GM12878 (cell line): ENCODE measurements around the gene LLCFC1. TPM values are rescaled to one million over a fixed set of nuclear protein-coding genes. Genes with fewer than 3 reads are reported as not detected.

Experiments
- ATAC-seq: fragments of 200-7000 bp; cut with Tn5 transposase; 3 replicates; pipeline ENCODE4 v1.9.1; 2020; ENCODE audit warnings: mild to moderate bottlenecking, moderate library complexity
- BruUV-seq: library from RNA; stranded (reverse); fragments of 400-500 nt; replicated peaks from 2 replicates; lab custom pipeline; 2021; lab: Mats Ljungman, UMichigan
- CTCF ChIA-PET: fragments of 300-600 bp; sonication (Branson Sonifier 250); formaldehyde crosslinking; extraction: SDS; loops from one replicate; lab custom pipeline; 2021; ENCODE audit warnings: inconsistent platforms; lab: Yijun Ruan, JAX
- POLR2A ChIA-PET: fragments of 350-600 bp; formaldehyde crosslinking; extraction: SDS; loops from one replicate; lab custom pipeline; 2021; ENCODE audit warnings: inconsistent platforms; lab: Charles Lee
- RAD21 ChIA-PET: fragments of 300-600 bp; sonication (Branson Sonifier 250); formaldehyde crosslinking; loops from one replicate; lab custom pipeline; 2023; ENCODE audit warnings: antibody characterized with exemption; ENCODE audit not compliant: unreplicated experiment; lab: Charles Lee
- SMC1A ChIA-PET: fragments of 300-600 bp; sonication (Branson Sonifier 250); formaldehyde crosslinking; loops from one replicate; lab custom pipeline; 2023; ENCODE audit not compliant: unreplicated experiment, uncharacterized antibody; lab: Charles Lee
- DNase-seq: peaks from one replicate; pipeline ENCODE4 v3.0.0-alpha.2; 2011; ENCODE audit warnings: low read depth, low spot score
- FAIRE-seq: peaks from 3 replicates; lab custom pipeline; 2011; peaks lifted over from hg19 to GRCh38; lab: Jason Lieb, UNC
- H2AFZ ChIP-seq: 2 replicates; pipeline ENCODE4 v1.6.0; 2011; ENCODE audit warnings: low read depth, low read length, control low read depth; ENCODE audit not compliant: control insufficient read depth
- H3K27ac ChIP-seq: 2 replicates; pipeline ENCODE4 v1.5.1; 2011; ENCODE audit warnings: control low read depth; ENCODE audit not compliant: control insufficient read depth, insufficient read depth
- H3K27me3 ChIP-seq, 2 experiments: replicated peaks in 1 of 2; 2 replicates each; pipeline versions ENCODE4 v1.6.0 to v1.6.1; 2011; ENCODE audit warnings: low read length in 1 of 2; ENCODE audit not compliant: control insufficient read depth in 2 of 2, insufficient read depth in 2 of 2
- H3K36me3 ChIP-seq, 2 experiments: 2 replicates each; pipeline ENCODE4 v1.5.1; 2011; ENCODE audit warnings: low read length in 1 of 2; ENCODE audit not compliant: control insufficient read depth in 2 of 2, insufficient read depth in 2 of 2
- H3K4me1 ChIP-seq: 2 replicates; pipeline ENCODE4 v1.6.1; 2011; ENCODE audit warnings: mild to moderate bottlenecking, low read length, moderate library complexity, mixed read lengths; ENCODE audit not compliant: control insufficient read depth, insufficient read depth
- H3K4me2 ChIP-seq: 2 replicates; pipeline ENCODE4 v1.6.0; 2011; ENCODE audit warnings: control low read depth; ENCODE audit not compliant: control insufficient read depth, insufficient read depth
- H3K4me3 ChIP-seq: fragments of 200-600 bp; sonication (generic); 2 replicates; pipeline ENCODE4 v1.5.1; 2016
- H3K79me2 ChIP-seq: 2 replicates; pipeline ENCODE4 v1.6.0; 2011; ENCODE audit warnings: low read length; ENCODE audit not compliant: control insufficient read depth, insufficient read depth
- H3K9ac ChIP-seq: 2 replicates; pipeline ENCODE4 v1.8.0; 2011; ENCODE audit warnings: low read length, control low read depth, mixed read lengths; ENCODE audit not compliant: control insufficient read depth, insufficient read depth
- H3K9me3 ChIP-seq: replicated peaks from 3 replicates; pipeline ENCODE4 v1.5.1; 2011; ENCODE audit warnings: mild to moderate bottlenecking, low read length; ENCODE audit not compliant: control insufficient read depth, insufficient read depth
- H4K20me1 ChIP-seq: 2 replicates; pipeline ENCODE4 v1.6.0; 2011; ENCODE audit not compliant: control insufficient read depth, insufficient read depth
- BCL11A ChIP-seq: IDR thresholded peaks from 2 replicates; pipeline ENCODE4 v1.6.1; 2011; ENCODE audit warnings: low read depth, low read length
- CHD4 ChIP-seq: fragments of 200-600 bp; sonication (generic); IDR thresholded peaks from 2 replicates; pipeline ENCODE4 v1.6.1; 2016; ENCODE audit warnings: mild to moderate bottlenecking
- KDM1A ChIP-seq: fragments of 200-600 bp; sonication (generic); IDR thresholded peaks from 2 replicates; pipeline ENCODE4 v1.6.1; 2016; ENCODE audit warnings: borderline replicate concordance
- MTA2 ChIP-seq: fragments of 450-650 bp; IDR thresholded peaks from 2 replicates; pipeline ENCODE4 v1.6.1; 2016; ENCODE audit warnings: low read depth, mild to moderate bottlenecking, moderate library complexity
- MTA3 ChIP-seq: IDR thresholded peaks from 2 replicates; pipeline ENCODE4 v1.6.1; 2012; ENCODE audit warnings: low read length, inconsistent platforms, borderline replicate concordance
- RFX5 ChIP-seq: IDR thresholded peaks from 2 replicates; pipeline ENCODE4 v1.6.1; 2011; ENCODE audit warnings: low read depth, low read length, improper control_type of control experiment
- SIX5 ChIP-seq: IDR thresholded peaks from 2 replicates; pipeline ENCODE4 v1.6.1; 2011; ENCODE audit warnings: mild to moderate bottlenecking, low read depth, low read length, moderate library complexity; ENCODE audit not compliant: severe bottlenecking
- SMAD5 ChIP-seq: IDR thresholded peaks from 2 replicates; pipeline ENCODE4 v1.6.1; 2016; ENCODE audit warnings: antibody characterized with exemption, low read depth
- SRF ChIP-seq, 2 experiments: IDR thresholded peaks; 2 replicates each; pipeline ENCODE4 v1.6.1; 2011; ENCODE audit warnings: low read depth in 2 of 2, low read length in 2 of 2, mild to moderate bottlenecking in 1 of 2, moderate library complexity in 1 of 2
- STAT1 ChIP-seq: fragments of 450-650 bp; conservative IDR thresholded peaks from 2 replicates; pipeline ENCODE4 v1.6.1; 2014; ENCODE audit warnings: antibody characterized with exemption, mild to moderate bottlenecking
- TARDBP ChIP-seq: IDR thresholded peaks from 2 replicates; pipeline ENCODE4 v1.6.1; 2016; ENCODE audit warnings: borderline replicate concordance
- TBL1XR1 ChIP-seq: IDR thresholded peaks from 2 replicates; pipeline ENCODE4 v1.6.1; 2012; ENCODE audit warnings: low read depth, low read length, improper control_type of control experiment
- USF2 ChIP-seq: IDR thresholded peaks from 2 replicates; pipeline ENCODE4 v1.6.1; 2011; ENCODE audit warnings: low read depth, low read length, improper control_type of control experiment, borderline replicate concordance
- ZNF622 ChIP-seq: fragments of 450-650 bp; IDR thresholded peaks from 2 replicates; pipeline ENCODE4 v1.6.1; 2017; ENCODE audit warnings: mild to moderate bottlenecking, inconsistent platforms
- WGBS: methylation state at CpG from one replicate; pipeline ENCODE4 v1.1.6; 2016; ENCODE audit warnings: low lambda C conversion rate; ENCODE audit not compliant: insufficient replicate concordance, insufficient coverage; ENCODE audit errors: missing lambda C conversion rate; 5-methylcytosine and 5-hydroxymethylcytosine counted together
- in situ Hi-C: fragments of 300-500 bp; cut with MboI; formaldehyde crosslinking; loops from 9 replicates; pipeline ENCODE4 v1.14.3; 2018; ENCODE audit warnings: mixed read lengths
- intact Hi-C: fragments of 100-400 bp; cut with micrococcal nuclease; formaldehyde crosslinking; loops from one replicate; pipeline ENCODE4 v1.14.2; 2022; ENCODE audit not compliant: unreplicated experiment
- polyA plus RNA-seq, 11 experiments: library from polyadenylated mRNA; depleted of rRNA in 4 of 11; unstranded in 6 of 11; stranded (reverse) in 5 of 11; fragments of >200 nt; fragmentation: Nextera tagmentation in 4 of 11; fragmentation: Illumina TruSeq in 1 of 11; extraction: Ambion mirVana in 4 of 11; extraction: Trizol in 1 of 11; gene quantifications; 1 replicate in 1 of 11; 2 replicates in 10 of 11; pipeline versions ENCODE4 v1.2.1 to v1.2.3, GENCODE V29; 2011 to 2016; ENCODE audit warnings: inconsistent platforms in 2 of 11, missing spikeins in 2 of 11, low read depth in 1 of 11
- total RNA-seq, 4 experiments: library from RNA; depleted of rRNA in 3 of 4; stranded (reverse); fragments of >200 nt in 3 of 4; fragmentation: Illumina TruSeq in 1 of 4; extraction: Trizol in 1 of 4; gene quantifications; 2 replicates each; pipeline versions ENCODE4 v1.2.1 to v1.2.3, GENCODE V29; 2013 to 2021
- TF ChIP-seq, protein P1 (sequence below): fragments of 450-650 bp; IDR thresholded peaks from 2 replicates; pipeline ENCODE4 v1.6.1; 2017; ENCODE audit warnings: mild to moderate bottlenecking, moderate library complexity
- TF ChIP-seq, protein P2 (sequence below): fragments of 450-650 bp; IDR thresholded peaks from 2 replicates; pipeline ENCODE4 v1.6.1; 2016; ENCODE audit warnings: mild to moderate bottlenecking

The LLCFC1 gene
- total and polyA plus RNA-seq, 10 of the 15 experiments (the other 5 are each of a cell fraction or from before 2014, with no cell fraction given) = not detected

DNA sequence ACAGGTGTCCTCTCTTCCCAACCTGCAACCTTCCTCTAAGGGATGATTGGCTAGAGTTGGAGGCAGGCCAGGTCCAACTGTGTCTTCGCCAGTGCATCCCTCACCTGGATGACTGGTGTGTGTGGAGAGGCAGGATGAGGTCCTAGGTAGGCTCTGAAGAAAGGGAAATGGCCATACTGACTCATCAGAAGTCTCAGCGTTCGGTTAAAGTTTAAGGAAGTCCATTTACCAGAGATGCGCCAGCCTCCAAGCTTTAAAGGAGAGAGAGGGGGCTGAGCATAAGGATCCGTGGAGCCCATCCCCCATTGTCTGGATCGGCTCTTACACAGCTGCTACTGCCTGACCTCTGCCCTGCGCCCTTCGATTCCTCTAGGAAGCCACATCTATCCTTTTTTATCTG, 18.4 kb downstream of the LLCFC1 start:
- intact Hi-C loops = no loop called here
- H3K79me2 ChIP-seq = no peaks in the 10 kb centered on the region
- H3K4me1 ChIP-seq = no peaks in the 10 kb centered on the region

DNA sequence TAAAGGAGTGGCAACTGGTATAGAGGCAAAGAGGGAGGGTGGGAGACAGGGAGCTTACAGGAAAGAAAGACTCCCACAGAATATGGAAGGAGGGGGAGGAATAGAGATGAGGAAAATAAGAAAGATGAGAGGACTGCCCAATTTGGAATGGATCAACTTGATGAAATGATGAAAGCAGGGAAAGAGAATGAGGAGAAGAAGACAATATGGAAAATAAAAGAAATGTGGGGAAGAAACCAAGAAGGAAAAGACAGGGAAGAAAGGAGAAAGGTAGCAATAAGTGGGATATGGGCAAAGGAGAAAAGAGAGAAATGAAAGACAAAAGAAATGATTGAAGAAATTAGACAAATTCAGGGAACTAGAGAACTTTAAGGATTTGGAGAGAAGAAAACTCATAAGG, 19.9 kb downstream of the LLCFC1 start:
- in situ Hi-C loops (no loop called here), intact Hi-C loops (no loop called here)
- no peak overlapping the region for H2AFZ ChIP-seq
- no peaks in the 10 kb centered on the region for H3K4me1 ChIP-seq
- no peak overlapping the region for H3K9ac ChIP-seq
- no peak for ATAC-seq
- DNase-seq = no peak
- no peaks in the 10 kb centered on the region; the same call in 2 of the 3 replicates for H3K9me3 ChIP-seq
- no peak overlapping the region for H3K4me2 ChIP-seq
- H3K27ac ChIP-seq = no peak overlapping the region
- ChIA-PET CTCF (interaction anchor here (2.1 kb wide), 1 partner anchor 19 kb away, joined by 5 read pairs; no protein-coding TSS in a partner anchor), RAD21 (no interaction called here), POLR2A (interaction anchor here (0.6 kb wide), 1 partner anchor 1410 kb away, joined by 3 read pairs; no protein-coding TSS in a partner anchor), SMC1A (no interaction called here)
- BruUV-seq = no TSS peak
- no peaks in the 10 kb centered on the region; a peak in 2 of 4 replicates for H3K27me3 ChIP-seq
- H3K36me3 ChIP-seq = no peaks in the 10 kb centered on the region
- H3K79me2 ChIP-seq = no peaks in the 10 kb centered on the region
- H3K4me3 ChIP-seq = no peak overlapping the region
- no peak for FAIRE-seq
- H4K20me1 ChIP-seq = no peaks in the 10 kb centered on the region
- no peak for TF ChIP-seq SMAD5
- TF ChIP-seq, protein P1, sequence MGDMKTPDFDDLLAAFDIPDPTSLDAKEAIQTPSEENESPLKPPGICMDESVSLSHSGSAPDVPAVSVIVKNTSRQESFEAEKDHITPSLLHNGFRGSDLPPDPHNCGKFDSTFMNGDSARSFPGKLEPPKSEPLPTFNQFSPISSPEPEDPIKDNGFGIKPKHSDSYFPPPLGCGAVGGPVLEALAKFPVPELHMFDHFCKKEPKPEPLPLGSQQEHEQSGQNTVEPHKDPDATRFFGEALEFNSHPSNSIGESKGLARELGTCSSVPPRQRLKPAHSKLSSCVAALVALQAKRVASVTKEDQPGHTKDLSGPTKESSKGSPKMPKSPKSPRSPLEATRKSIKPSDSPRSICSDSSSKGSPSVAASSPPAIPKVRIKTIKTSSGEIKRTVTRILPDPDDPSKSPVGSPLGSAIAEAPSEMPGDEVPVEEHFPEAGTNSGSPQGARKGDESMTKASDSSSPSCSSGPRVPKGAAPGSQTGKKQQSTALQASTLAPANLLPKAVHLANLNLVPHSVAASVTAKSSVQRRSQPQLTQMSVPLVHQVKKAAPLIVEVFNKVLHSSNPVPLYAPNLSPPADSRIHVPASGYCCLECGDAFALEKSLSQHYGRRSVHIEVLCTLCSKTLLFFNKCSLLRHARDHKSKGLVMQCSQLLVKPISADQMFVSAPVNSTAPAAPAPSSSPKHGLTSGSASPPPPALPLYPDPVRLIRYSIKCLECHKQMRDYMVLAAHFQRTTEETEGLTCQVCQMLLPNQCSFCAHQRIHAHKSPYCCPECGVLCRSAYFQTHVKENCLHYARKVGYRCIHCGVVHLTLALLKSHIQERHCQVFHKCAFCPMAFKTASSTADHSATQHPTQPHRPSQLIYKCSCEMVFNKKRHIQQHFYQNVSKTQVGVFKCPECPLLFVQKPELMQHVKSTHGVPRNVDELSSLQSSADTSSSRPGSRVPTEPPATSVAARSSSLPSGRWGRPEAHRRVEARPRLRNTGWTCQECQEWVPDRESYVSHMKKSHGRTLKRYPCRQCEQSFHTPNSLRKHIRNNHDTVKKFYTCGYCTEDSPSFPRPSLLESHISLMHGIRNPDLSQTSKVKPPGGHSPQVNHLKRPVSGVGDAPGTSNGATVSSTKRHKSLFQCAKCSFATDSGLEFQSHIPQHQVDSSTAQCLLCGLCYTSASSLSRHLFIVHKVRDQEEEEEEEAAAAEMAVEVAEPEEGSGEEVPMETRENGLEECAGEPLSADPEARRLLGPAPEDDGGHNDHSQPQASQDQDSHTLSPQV = no peak
- TF ChIP-seq, protein P2, sequence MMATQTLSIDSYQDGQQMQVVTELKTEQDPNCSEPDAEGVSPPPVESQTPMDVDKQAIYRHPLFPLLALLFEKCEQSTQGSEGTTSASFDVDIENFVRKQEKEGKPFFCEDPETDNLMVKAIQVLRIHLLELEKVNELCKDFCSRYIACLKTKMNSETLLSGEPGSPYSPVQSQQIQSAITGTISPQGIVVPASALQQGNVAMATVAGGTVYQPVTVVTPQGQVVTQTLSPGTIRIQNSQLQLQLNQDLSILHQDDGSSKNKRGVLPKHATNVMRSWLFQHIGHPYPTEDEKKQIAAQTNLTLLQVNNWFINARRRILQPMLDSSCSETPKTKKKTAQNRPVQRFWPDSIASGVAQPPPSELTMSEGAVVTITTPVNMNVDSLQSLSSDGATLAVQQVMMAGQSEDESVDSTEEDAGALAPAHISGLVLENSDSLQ = no peak

More for the DNA sequence above, 18.4 kb downstream of the LLCFC1 start:
- BruUV-seq = no TSS peak
- in situ Hi-C loops = no loop called here
- TF ChIP-seq RFX5 (no peak), KDM1A (no peak), SIX5 (no peak), STAT1 (no peak), ZNF622 (no peak), USF2 (no peak), TARDBP (no peak), BCL11A (no peak), TBL1XR1 (no peak), MTA3 (no peak), SRF (IDR thresholded peaks at IDR 0.05; ENCODE audit: low read depth in 2 of 2, low read length in 2 of 2) (no peak), MTA2 (no peak), CHD4 (no peak)
- H3K27me3 ChIP-seq = no peaks in the 10 kb centered on the region
- no peaks in the 10 kb centered on the region; the same call in 2 of the 3 replicates for H3K9me3 ChIP-seq
- no peak for DNase-seq
- CTCF ChIA-PET = interaction anchor here (1.4 to 2.1 kb wide), 2 partner anchors 17 to 77 kb away, joined by 3 to 5 read pairs; no protein-coding TSS in a partner anchor
- H3K36me3 ChIP-seq = no peaks in the 10 kb centered on the region
- no peak overlapping the region for H3K4me2 ChIP-seq
- SMC1A ChIA-PET = no interaction called here
- POLR2A ChIA-PET = no interaction called here
- no peak for FAIRE-seq
- WGBS = 33% methylated on average over 8 of the region's 8 CpGs
- H3K27ac ChIP-seq = no peak overlapping the region
- H3K9ac ChIP-seq = no peak overlapping the region
- no peaks in the 10 kb centered on the region for H4K20me1 ChIP-seq
- no peak overlapping the region for H2AFZ ChIP-seq
- ATAC-seq = no peak
- RAD21 ChIA-PET = no interaction called here
- no peak overlapping the region for H3K4me3 ChIP-seq
